Natural killer cell (primary cell): ENCODE measurements around the gene PDLIM1. TPM values are rescaled to one million over a fixed set of nuclear protein-coding genes. Genes with fewer than 3 reads are reported as not detected.

Experiments
- ATAC-seq, 3 donors: fragments of 150-1000 bp in 2 of 3; fragments of 200-7000 bp in 1 of 3; cut with Tn5 transposase; 1 replicate in 1 of 3; 2 replicates in 2 of 3; pipeline ENCODE4 v1.10.0; 2021; ENCODE audit warnings: mild to moderate bottlenecking in 2 of 3, moderate library complexity in 2 of 3
- DNase-seq, 2 donors: peaks; one replicate each; pipeline versions ENCODE4 v3.0.0 to v3.0.0-alpha.2; 2013 to 2021; ENCODE audit warnings: mixed read lengths in 1 of 2
- H3K27ac ChIP-seq: one replicate; pipeline ENCODE4 v1.5.1; 2013; ENCODE audit warnings: mild to moderate bottlenecking, low read length
- H3K27me3 ChIP-seq: one replicate; pipeline ENCODE4 v1.6.1; 2013; ENCODE audit warnings: low read length; ENCODE audit not compliant: control insufficient read depth, insufficient read depth
- H3K36me3 ChIP-seq: one replicate; pipeline ENCODE4 v1.6.1; 2013; ENCODE audit warnings: low read length; ENCODE audit not compliant: control insufficient read depth, insufficient read depth
- H3K4me1 ChIP-seq: one replicate; pipeline ENCODE4 v1.6.1; 2013; ENCODE audit warnings: low read length; ENCODE audit not compliant: control insufficient read depth, insufficient read depth
- H3K4me3 ChIP-seq: one replicate; pipeline ENCODE4 v1.5.1; 2013; ENCODE audit warnings: low read length
- H3K9me3 ChIP-seq: one replicate; pipeline ENCODE4 v1.6.1; 2013; ENCODE audit warnings: low read length; ENCODE audit not compliant: control insufficient read depth, insufficient read depth
- H3K27ac Mint-ChIP-seq, 2 donors: one replicate each; pipeline ENCODE4 v1.8.0; 2022; ENCODE audit warnings: mild to moderate bottlenecking in 2 of 2, mixed read lengths in 2 of 2, moderate library complexity in 1 of 2
- H3K27me3 Mint-ChIP-seq, 2 donors: one replicate each; pipeline ENCODE4 v1.8.0; 2022; ENCODE audit warnings: low read depth in 2 of 2, mixed read lengths in 2 of 2
- H3K36me3 Mint-ChIP-seq: one replicate; pipeline ENCODE4 v1.8.0; 2022; ENCODE audit warnings: mixed read lengths
- H3K4me1 Mint-ChIP-seq, 2 donors: one replicate each; pipeline ENCODE4 v1.8.0; 2022; ENCODE audit warnings: mixed read lengths in 2 of 2
- H3K4me3 Mint-ChIP-seq: one replicate; pipeline ENCODE4 v1.8.0; 2022; ENCODE audit warnings: mild to moderate bottlenecking, moderate library complexity, mixed read lengths
- H3K9me3 Mint-ChIP-seq, 2 donors: one replicate each; pipeline ENCODE4 v1.8.0; 2022; ENCODE audit warnings: mixed read lengths in 2 of 2
- WGBS: methylation state at CpG from one replicate; pipeline ENCODE4 v1.1.7; 2013; ENCODE audit warnings: missing lambda C conversion rate; ENCODE audit not compliant: insufficient coverage; 5-methylcytosine and 5-hydroxymethylcytosine counted together
- intact Hi-C: fragments of 100-400 bp; cut with micrococcal nuclease; formaldehyde crosslinking; loops from one replicate; pipeline ENCODE4 v1.14.2; 2022
- total RNA-seq, 4 donors: library from RNA; stranded (reverse); fragments of 120-200 nt in 1 of 4; gene quantifications; one replicate each; pipeline versions ENCODE4 v1.2.3 to v1.2.4, GENCODE V29; 2013 to 2022
- TF ChIP-seq, protein P1 (sequence below): fragments of 200-600 bp; IDR thresholded peaks from one replicate; pipeline ENCODE4 v1.8.0; 2022; ENCODE audit warnings: antibody characterized with exemption

PDLIM1 gene
- total RNA-seq, 3 donors from 2014 or later (not counting 1 experiment from before 2014, with no cell fraction given) = 7.1 to 25.2 (median 24.5) TPM

DNA sequence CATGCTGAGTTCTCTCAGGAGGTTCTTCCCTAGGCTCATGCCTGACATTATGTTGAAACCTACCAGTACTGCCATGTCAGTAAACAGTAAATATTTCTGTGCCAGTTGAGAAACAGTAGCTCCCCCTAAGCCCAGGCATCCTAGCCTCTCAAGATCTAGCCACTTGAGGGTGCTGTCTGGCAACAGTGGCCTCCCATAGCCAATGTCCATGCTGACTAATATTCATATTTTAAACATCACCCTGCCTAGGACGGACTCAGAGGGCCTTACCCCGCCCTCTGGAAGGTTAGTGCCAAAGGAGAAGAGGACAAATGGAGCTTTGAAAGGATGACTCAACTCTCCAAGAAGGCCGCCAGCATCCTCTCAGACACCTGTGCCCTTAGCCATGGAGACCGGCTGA is 89.1 kb downstream of the PDLIM1 start:
- Mint-ChIP-seq H3K27me3 (peaks cover 0 to 4% of the 10 kb centered on the region in 2 donors), H3K9me3 (peaks cover 0 to 3% of the 10 kb centered on the region in 2 donors), H3K4me1 (no peaks in the 10 kb centered on the region), H3K36me3 (no peaks in the 10 kb centered on the region), H3K27ac (no peak overlapping the region), H3K4me3 (no peak overlapping the region)
- no peak for DNase-seq
- Histone ChIP-seq H3K4me3 (no peak overlapping the region), H3K27ac (no peak overlapping the region), H3K36me3 (no peaks in the 10 kb centered on the region), H3K4me1 (no peaks in the 10 kb centered on the region), H3K9me3 (no peaks in the 10 kb centered on the region), H3K27me3 (no peaks in the 10 kb centered on the region)
- TF ChIP-seq, protein P1, sequence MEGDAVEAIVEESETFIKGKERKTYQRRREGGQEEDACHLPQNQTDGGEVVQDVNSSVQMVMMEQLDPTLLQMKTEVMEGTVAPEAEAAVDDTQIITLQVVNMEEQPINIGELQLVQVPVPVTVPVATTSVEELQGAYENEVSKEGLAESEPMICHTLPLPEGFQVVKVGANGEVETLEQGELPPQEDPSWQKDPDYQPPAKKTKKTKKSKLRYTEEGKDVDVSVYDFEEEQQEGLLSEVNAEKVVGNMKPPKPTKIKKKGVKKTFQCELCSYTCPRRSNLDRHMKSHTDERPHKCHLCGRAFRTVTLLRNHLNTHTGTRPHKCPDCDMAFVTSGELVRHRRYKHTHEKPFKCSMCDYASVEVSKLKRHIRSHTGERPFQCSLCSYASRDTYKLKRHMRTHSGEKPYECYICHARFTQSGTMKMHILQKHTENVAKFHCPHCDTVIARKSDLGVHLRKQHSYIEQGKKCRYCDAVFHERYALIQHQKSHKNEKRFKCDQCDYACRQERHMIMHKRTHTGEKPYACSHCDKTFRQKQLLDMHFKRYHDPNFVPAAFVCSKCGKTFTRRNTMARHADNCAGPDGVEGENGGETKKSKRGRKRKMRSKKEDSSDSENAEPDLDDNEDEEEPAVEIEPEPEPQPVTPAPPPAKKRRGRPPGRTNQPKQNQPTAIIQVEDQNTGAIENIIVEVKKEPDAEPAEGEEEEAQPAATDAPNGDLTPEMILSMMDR = no peak
- ATAC-seq = no peak
- intact Hi-C loops = no loop called here
- WGBS = 83% methylated on average over 4 of the region's 4 CpGs

DNA sequence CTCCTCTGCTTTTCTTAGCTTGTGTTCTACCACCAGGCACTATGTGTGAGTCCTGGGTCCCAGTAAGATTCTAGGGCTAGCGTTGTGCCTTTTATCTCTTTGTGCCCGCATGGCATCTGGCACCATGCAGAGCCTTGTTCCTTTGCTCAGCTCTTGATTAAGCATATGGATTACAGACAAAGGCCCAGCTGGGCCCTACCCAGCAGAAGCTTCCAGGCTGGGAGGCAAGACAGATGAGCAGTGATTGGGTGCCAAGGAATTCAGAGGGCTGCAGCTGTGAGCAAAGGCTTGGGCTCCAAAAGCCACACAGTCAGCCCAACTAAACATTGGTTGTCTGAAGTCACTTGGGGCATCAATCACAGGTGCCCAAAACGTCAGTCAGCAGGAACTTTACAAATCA is 94.8 kb downstream of the PDLIM1 start:
- Histone ChIP-seq H3K9me3 (no peaks in the 10 kb centered on the region), H3K27ac (no peak overlapping the region), H3K4me1 (no peaks in the 10 kb centered on the region), H3K4me3 (no peak overlapping the region), H3K36me3 (no peaks in the 10 kb centered on the region), H3K27me3 (no peaks in the 10 kb centered on the region)
- Mint-ChIP-seq H3K27ac (no peak overlapping the region), H3K36me3 (no peaks in the 10 kb centered on the region), H3K4me1 (no peaks in the 10 kb centered on the region), H3K9me3 (peaks cover 0 to 3% of the 10 kb centered on the region in 2 donors), H3K4me3 (no peak overlapping the region), H3K27me3 (peaks cover 0 to 8% of the 10 kb centered on the region in 2 donors)
- ATAC-seq (no peak), DNase-seq (no peak)
- TF ChIP-seq, protein P1 = no peak
- WGBS = 71% methylated on average over 3 of the region's 3 CpGs
- intact Hi-C loops = no loop called here

DNA sequence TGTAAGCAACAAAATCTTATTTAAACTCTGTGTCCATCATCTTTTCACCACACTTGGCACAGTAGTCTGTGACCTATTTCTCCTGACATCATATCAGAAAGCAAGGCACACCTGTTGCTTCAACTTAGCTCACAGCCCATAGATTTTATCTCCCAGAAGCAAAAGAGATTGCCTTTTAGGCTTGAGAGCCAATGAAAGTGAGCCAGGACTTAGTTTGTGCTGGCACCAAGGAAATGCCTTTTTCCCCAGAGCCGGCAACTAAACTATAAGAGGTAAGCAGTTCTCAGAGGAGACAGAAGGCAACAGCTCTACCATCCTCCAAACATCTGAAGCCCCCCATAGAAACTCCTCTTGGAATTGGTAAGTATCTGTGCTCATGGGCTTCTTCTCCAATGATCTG is 96.9 kb downstream of the PDLIM1 start, which contains the start of gene ACSM6:
TSS of gene ACSM6 (plus strand) at position 295 of the 400 bp plus-strand sequence. CDS start 248 bp downstream, outside the sequence.
- TF ChIP-seq, protein P1 = no peak
- Mint-ChIP-seq H3K9me3 (no peaks in the 10 kb centered on the region), H3K4me1 (no peaks in the 10 kb centered on the region), H3K4me3 (no peak within 1 kb of the TSS), H3K36me3 (no peaks in the 10 kb centered on the region), H3K27ac (no peak within 1 kb of the TSS), H3K27me3 (peaks cover 7 to 8% of the 10 kb centered on the region in 2 donors)
- Histone ChIP-seq H3K9me3 (no peaks in the 10 kb centered on the region), H3K4me1 (no peaks in the 10 kb centered on the region), H3K36me3 (no peaks in the 10 kb centered on the region), H3K4me3 (no peak within 1 kb of the TSS), H3K27ac (no peak within 1 kb of the TSS), H3K27me3 (no peaks in the 10 kb centered on the region)
- ATAC-seq (no peak), DNase-seq (no peak)
- 82% methylated on average over 1 of the region's 1 CpG for WGBS
- intact Hi-C loops = no loop called here

DNA sequence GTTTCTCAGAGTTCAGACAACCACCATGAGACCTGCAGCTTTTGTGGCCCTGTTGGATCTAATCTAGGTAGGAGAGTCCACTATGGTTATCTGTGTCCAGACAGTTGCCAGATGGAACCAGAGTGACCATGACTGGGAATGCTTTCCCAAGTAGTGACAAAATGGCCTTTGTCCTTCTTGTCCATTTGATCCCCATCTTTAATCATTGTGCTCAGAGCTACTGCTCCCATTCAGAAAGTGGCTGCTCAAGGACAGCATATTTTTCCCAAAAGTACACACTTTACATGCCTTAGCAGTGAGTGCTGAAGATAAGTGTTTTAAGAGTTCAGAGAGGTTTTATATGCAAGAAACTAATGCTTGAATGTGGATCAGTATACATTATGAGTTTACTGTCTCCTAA is 102.2 kb downstream of the PDLIM1 start:
- no peak overlapping the region for H3K27ac Mint-ChIP-seq
- Histone ChIP-seq H3K4me3 (no peak overlapping the region), H3K9me3 (no peaks in the 10 kb centered on the region), H3K36me3 (no peaks in the 10 kb centered on the region), H3K27me3 (no peaks in the 10 kb centered on the region), H3K27ac (no peak overlapping the region), H3K4me1 (peaks cover 4% of the 10 kb centered on the region)
- TF ChIP-seq, protein P1 = no peak
- no peaks in the 10 kb centered on the region for H3K9me3 Mint-ChIP-seq
- H3K27me3 Mint-ChIP-seq = peaks cover 13 to 22% of the 10 kb centered on the region in 2 donors
- H3K4me3 Mint-ChIP-seq = no peak overlapping the region
- DNase-seq (no peak), ATAC-seq (no peak)
- H3K4me1 Mint-ChIP-seq = peaks cover 0 to 7% of the 10 kb centered on the region in 2 donors
- no peaks in the 10 kb centered on the region for H3K36me3 Mint-ChIP-seq
- intact Hi-C loops = no loop called here
